H1 (cell line): ENCODE results near the gene COX6A2. TPM values are rescaled to one million over a fixed set of nuclear protein-coding genes. Genes with fewer than 3 reads are reported as not detected.

Experiments used
- CTCF ChIA-PET: fragments of 300-600 bp; sonication (Branson Sonifier 250); formaldehyde crosslinking; loops from one replicate; lab custom pipeline; 2021; ENCODE audit not compliant: partially characterized antibody; lab: Charles Lee
- POLR2A ChIA-PET: fragments of 300-600 bp; sonication (Branson Sonifier 250); formaldehyde crosslinking; loops from one replicate; lab custom pipeline; 2021; ENCODE audit warnings: inconsistent platforms; ENCODE audit not compliant: partially characterized antibody; lab: Charles Lee
- DNase-seq, 2 experiments: peaks; one replicate each; pipeline versions ENCODE4 v3.0.0 to v3.0.0-alpha.2; 2010 to 2022; ENCODE audit warnings: low spot score in 2 of 2, low read depth in 1 of 2, mixed read lengths in 1 of 2
- FAIRE-seq: peaks from 2 replicates; lab custom pipeline; 2011; peaks lifted over from hg19 to GRCh38; lab: Jason Lieb, UNC
- H2AFZ ChIP-seq: 2 replicates; pipeline ENCODE4 v1.8.1; 2012; ENCODE audit warnings: low read length, inconsistent platforms
- H2AK5ac ChIP-seq: 2 replicates; pipeline ENCODE4 v1.6.1; 2013; ENCODE audit warnings: low read depth, low read length
- H2BK120ac ChIP-seq: replicated peaks from 2 replicates; pipeline ENCODE3; 2013; ENCODE audit warnings: low read depth, low read length, inconsistent platforms
- H2BK12ac ChIP-seq: 2 replicates; pipeline ENCODE4 v1.6.1; 2013; ENCODE audit warnings: low read depth, low read length
- H2BK15ac ChIP-seq: 2 replicates; pipeline ENCODE4 v1.6.1; 2013; ENCODE audit warnings: low read length
- H2BK20ac ChIP-seq: 2 replicates; pipeline ENCODE4 v1.6.1; 2013; ENCODE audit warnings: low read length
- H2BK5ac ChIP-seq: 2 replicates; pipeline ENCODE4 v1.6.1; 2013; ENCODE audit warnings: low read depth, low read length
- H3K14ac ChIP-seq: 2 replicates; pipeline ENCODE4 v1.6.1; 2013; ENCODE audit warnings: inconsistent platforms; ENCODE audit not compliant: insufficient read length
- H3K18ac ChIP-seq: 2 replicates; pipeline ENCODE4 v1.6.1; 2013; ENCODE audit warnings: low read length; ENCODE audit errors: extremely low read depth
- H3K23ac ChIP-seq: 2 replicates; pipeline ENCODE4 v1.6.1; 2013; ENCODE audit warnings: inconsistent platforms; ENCODE audit not compliant: insufficient read length
- H3K23me2 ChIP-seq: 2 replicates; pipeline ENCODE4 v1.6.1; 2013; ENCODE audit warnings: low read depth, low read length
- H3K27ac ChIP-seq: 2 replicates; pipeline ENCODE4 v1.6.1; 2011; ENCODE audit warnings: low read depth, low read length, inconsistent platforms
- H3K27me3 ChIP-seq, 4 experiments: replicated peaks in 1 of 4; 1 replicate in 1 of 4; 2 replicates in 3 of 4; pipeline versions ENCODE4 v1.6.1 to v1.8.1; 2011 to 2013; ENCODE audit warnings: low read length in 3 of 4, mild to moderate bottlenecking in 3 of 4, inconsistent platforms in 2 of 4, mixed read lengths in 2 of 4, moderate library complexity in 1 of 4; ENCODE audit not compliant: control insufficient read depth in 3 of 4, insufficient read depth in 3 of 4; ENCODE audit errors: extremely low read depth in 1 of 4
- H3K36me3 ChIP-seq, 4 experiments: 2 replicates each; pipeline versions ENCODE4 v1.6.1 to v1.8.1; 2011 to 2013; ENCODE audit warnings: mild to moderate bottlenecking in 4 of 4, low read length in 3 of 4, moderate library complexity in 2 of 4, control low read depth in 1 of 4, inconsistent platforms in 1 of 4; ENCODE audit not compliant: insufficient read depth in 4 of 4, control insufficient read depth in 2 of 4
- H3K4ac ChIP-seq: replicated peaks from 2 replicates; pipeline ENCODE3; 2013; ENCODE audit warnings: low read length, low read depth, mixed read lengths, inconsistent platforms; ENCODE audit not compliant: insufficient read length
- H3K4me1 ChIP-seq, 4 experiments: replicated peaks in 1 of 4; 1 replicate in 1 of 4; 2 replicates in 3 of 4; pipeline versions ENCODE4 v1.6.1 to v1.8.1; 2011 to 2013; ENCODE audit warnings: low read length in 3 of 4, inconsistent platforms in 2 of 4, mixed read lengths in 1 of 4; ENCODE audit not compliant: insufficient read depth in 4 of 4, control insufficient read depth in 3 of 4
- H3K4me2 ChIP-seq, 2 experiments: 2 replicates each; pipeline versions ENCODE4 v1.6.1 to v1.8.1; 2011 to 2013; ENCODE audit warnings: low read depth in 2 of 2, low read length in 2 of 2, control low read depth in 1 of 2, inconsistent platforms in 1 of 2, mild to moderate bottlenecking in 1 of 2; ENCODE audit not compliant: insufficient read depth in 1 of 2
- H3K4me3 ChIP-seq, 4 experiments: fragments of 200-600, 300-600 bp in 1 of 4; sonication (generic), shearing (Covaris generic), sonication (Bioruptor Twin) in 1 of 4; 2 replicates each; pipeline versions ENCODE4 v1.5.1 to v1.8.1; 2011 to 2016; ENCODE audit warnings: low read length in 4 of 4, low read depth in 3 of 4, control low read depth in 2 of 4, inconsistent platforms in 2 of 4, mild to moderate bottlenecking in 2 of 4, mixed read lengths in 1 of 4, moderate library complexity in 1 of 4; ENCODE audit not compliant: insufficient read depth in 2 of 4; ENCODE audit errors: extremely low read depth in 1 of 4
- H3K56ac ChIP-seq: replicated peaks from 2 replicates; pipeline ENCODE3; 2013; ENCODE audit warnings: low read depth, mild to moderate bottlenecking, mixed read lengths, low read length, inconsistent platforms; ENCODE audit not compliant: insufficient read length
- H3K79me1 ChIP-seq: 2 replicates; pipeline ENCODE4 v1.6.1; 2013; ENCODE audit warnings: low read depth, low read length, control low read depth
- H3K79me2 ChIP-seq, 2 experiments: 2 replicates each; pipeline versions ENCODE4 v1.6.1 to v1.8.1; 2012 to 2013; ENCODE audit warnings: low read length in 2 of 2, mild to moderate bottlenecking in 2 of 2, inconsistent platforms in 1 of 2; ENCODE audit not compliant: insufficient read depth in 2 of 2, control insufficient read depth in 1 of 2
- H3K9ac ChIP-seq, 4 experiments: replicated peaks in 1 of 4; 1 replicate in 1 of 4; 2 replicates in 3 of 4; pipeline versions ENCODE4 v1.6.1 to v1.8.1; 2011 to 2013; ENCODE audit warnings: low read depth in 3 of 4, low read length in 3 of 4, control low read depth in 2 of 4, mild to moderate bottlenecking in 2 of 4, moderate library complexity in 2 of 4, inconsistent platforms in 1 of 4; ENCODE audit errors: extremely low read depth in 1 of 4
- H3K9me3 ChIP-seq, 2 experiments: 2 replicates each; pipeline versions ENCODE4 v1.6.1 to v1.8.1; 2012 to 2013; ENCODE audit warnings: mild to moderate bottlenecking in 2 of 2, moderate library complexity in 2 of 2, control low read depth in 1 of 2, inconsistent platforms in 1 of 2, low read depth in 1 of 2, low read length in 1 of 2, mixed read lengths in 1 of 2; ENCODE audit not compliant: insufficient read depth in 2 of 2
- H4K20me1 ChIP-seq, 2 experiments: replicated peaks in 1 of 2; 2 replicates each; pipeline versions ENCODE3 to v1.8.1; 2011 to 2013; ENCODE audit warnings: inconsistent platforms in 2 of 2, low read length in 2 of 2, mild to moderate bottlenecking in 1 of 2; ENCODE audit not compliant: insufficient read depth in 2 of 2, control insufficient read depth in 1 of 2
- H4K5ac ChIP-seq: 2 replicates; pipeline ENCODE4 v1.6.1; 2013; ENCODE audit warnings: low read length, low read depth, mixed read lengths, inconsistent platforms; ENCODE audit not compliant: insufficient read length
- H4K8ac ChIP-seq: 2 replicates; pipeline ENCODE4 v1.8.0; 2013; ENCODE audit warnings: mild to moderate bottlenecking, moderate library complexity, low read length, inconsistent platforms; ENCODE audit not compliant: insufficient read depth; ENCODE audit errors: extremely low read depth
- H4K91ac ChIP-seq: replicated peaks from 2 replicates; pipeline ENCODE3; 2013; ENCODE audit warnings: low read length, mixed read lengths, inconsistent platforms; ENCODE audit not compliant: insufficient read length
- CTCF ChIP-seq, 3 experiments: IDR thresholded peaks; 1 replicate in 2 of 3; 2 replicates in 1 of 3; pipeline versions ENCODE4 v1.5.1 to v1.6.1; 2011; ENCODE audit warnings: low read length in 3 of 3, mild to moderate bottlenecking in 3 of 3, inconsistent platforms in 2 of 3, low read depth in 1 of 3, moderate library complexity in 1 of 3; ENCODE audit not compliant: insufficient read depth in 1 of 3; ENCODE audit errors: control extremely low read depth in 1 of 3
- EZH2 ChIP-seq: fragments of 200-600 bp; sonication (generic); IDR thresholded peaks from 2 replicates; pipeline ENCODE4 v1.7.1; 2012; ENCODE audit warnings: low read depth, mild to moderate bottlenecking, moderate library complexity, low read length, inconsistent platforms; ENCODE audit not compliant: severe bottlenecking
- JUN ChIP-seq: IDR thresholded peaks from 2 replicates; pipeline ENCODE4 v1.6.1; 2011; ENCODE audit warnings: low read depth, mild to moderate bottlenecking, improper control_type of control experiment, low read length
- JUND ChIP-seq: IDR thresholded peaks from 2 replicates; pipeline ENCODE4 v1.6.1; 2011; ENCODE audit warnings: mild to moderate bottlenecking, improper control_type of control experiment, low read length
- RFX5 ChIP-seq: IDR thresholded peaks from 2 replicates; pipeline ENCODE4 v1.6.1; 2011; ENCODE audit warnings: low read depth, low read length, improper control_type of control experiment, borderline replicate concordance
- SUZ12 ChIP-seq: fragments of 200-600 bp; sonication (generic); IDR thresholded peaks from 2 replicates; pipeline ENCODE4 v1.6.1; 2012; ENCODE audit warnings: mild to moderate bottlenecking, inconsistent platforms, low read length, moderate library complexity, mixed read lengths
- TAF7 ChIP-seq: optimal IDR thresholded peaks from 2 replicates; pipeline ENCODE3; 2011; ENCODE audit warnings: low read depth, mild to moderate bottlenecking, inconsistent platforms, low read length, moderate library complexity, borderline replicate concordance
- WGBS, 2 experiments: shearing (Covaris generic) in 1 of 2; methylation state at CpG; one replicate each; pipeline versions ENCODE4 v1.1.6 to v1.1.7; 2013 to 2015; ENCODE audit warnings: low lambda C conversion rate in 2 of 2, mixed read lengths in 2 of 2, inconsistent platforms in 1 of 2, low coverage in 1 of 2, missing lambda C conversion rate in 1 of 2; ENCODE audit not compliant: insufficient replicate concordance in 2 of 2, insufficient coverage in 1 of 2, insufficient read length in 1 of 2; ENCODE audit errors: extremely low coverage in 1 of 2, missing lambda C conversion rate in 1 of 2; 5-methylcytosine and 5-hydroxymethylcytosine counted together
- polyA plus RNA-seq, 7 experiments: library from polyadenylated mRNA; depleted of rRNA in 3 of 7; stranded (reverse) in 5 of 7; unstranded in 2 of 7; fragments of >200 nt in 5 of 7; fragments of 200-250 nt in 2 of 7; gene quantifications; 1 replicate in 5 of 7; 2 replicates in 1 of 7; 4 replicates in 1 of 7; pipeline versions ENCODE4 v1.2.1 to v1.2.3, GENCODE V29; 2011 to 2013; ENCODE audit warnings: missing spikeins in 2 of 7, mixed read lengths in 2 of 7
- total RNA-seq: library from RNA; stranded (reverse); fragmentation: NEBNext Ultra II Directional; extraction: Animal tissue kit (Norgen Biotek cat#: 25700); gene quantifications from 2 replicates; pipeline ENCODE4 v1.2.1, GENCODE V29; 2021
- TF ChIP-seq, protein P1 (sequence below): IDR thresholded peaks from 2 replicates; pipeline ENCODE4 v1.6.1; 2012; ENCODE audit warnings: low read length, inconsistent platforms
- TF ChIP-seq, protein P2 (sequence below): IDR thresholded peaks from 2 replicates; pipeline ENCODE4 v1.6.1; 2011; ENCODE audit warnings: low read depth, mild to moderate bottlenecking, low read length; ENCODE audit not compliant: insufficient read depth

The COX6A2 gene
- total and polyA plus RNA-seq, 2 of the 8 experiments (the other 6 are each of a cell fraction or from before 2014, with no cell fraction given), result 0.79 TPM; not detected in 1

- H2BK120ac ChIP-seq, result no peak overlapping the region
- H3K4me1 ChIP-seq, result no peaks in the 10 kb centered on the region
- H3K18ac ChIP-seq, result no peak overlapping the region
- no peak overlapping the region for H3K4me3 ChIP-seq
- H3K4me2 ChIP-seq, result no peak overlapping the region
- WGBS, 2 experiments, result 85% methylated on average over 5 of the region's 5 CpGs; no CpG with 5 or more reads in 1 of the 2 experiments
- no peak for DNase-seq
- no peak overlapping the region for H4K8ac ChIP-seq
- ChIA-PET POLR2A (no interaction called here), CTCF (no interaction called here)
- H2BK5ac ChIP-seq, result no peak overlapping the region
- no peak overlapping the region for H3K9ac ChIP-seq
- no peak overlapping the region for H2AK5ac ChIP-seq
- no peaks in the 10 kb centered on the region for H3K9me3 ChIP-seq
- H4K20me1 ChIP-seq, result no peaks in the 10 kb centered on the region
- H3K23ac ChIP-seq, result no peak overlapping the region
- H3K27me3 ChIP-seq, result no peaks in the 10 kb centered on the region; a peak in 2 of 7 replicates
- no peak overlapping the region for H3K27ac ChIP-seq
- H2AFZ ChIP-seq, result no peak overlapping the region
- no peak overlapping the region for H4K5ac ChIP-seq
- H2BK15ac ChIP-seq, result no peak overlapping the region
- no peaks in the 10 kb centered on the region for H3K79me1 ChIP-seq
- H3K79me2 ChIP-seq, result no peaks in the 10 kb centered on the region
- peaks cover 2% of the 10 kb centered on the region; the same call in 1 of the 2 replicates for H3K23me2 ChIP-seq
- no peak overlapping the region for H2BK12ac ChIP-seq
- no peak overlapping the region for H3K14ac ChIP-seq
- no peak overlapping the region for H3K4ac ChIP-seq
- no peak overlapping the region for H3K56ac ChIP-seq
- H2BK20ac ChIP-seq, result no peak overlapping the region
- no peaks in the 10 kb centered on the region for H3K36me3 ChIP-seq
- H4K91ac ChIP-seq, result no peak overlapping the region
- FAIRE-seq, result no peak
- TF ChIP-seq EZH2 (no peak), JUN (no peak), JUND (no peak), SUZ12 (no peak), TAF7 (no peak), RFX5 (no peak), CTCF (IDR thresholded peaks at IDR 0.05; ENCODE audit: control extremely low read depth in 1 of 3, insufficient read depth in 1 of 3, low read depth in 1 of 3, low read length in 3 of 3) (no peak)
- TF ChIP-seq, protein P1, sequence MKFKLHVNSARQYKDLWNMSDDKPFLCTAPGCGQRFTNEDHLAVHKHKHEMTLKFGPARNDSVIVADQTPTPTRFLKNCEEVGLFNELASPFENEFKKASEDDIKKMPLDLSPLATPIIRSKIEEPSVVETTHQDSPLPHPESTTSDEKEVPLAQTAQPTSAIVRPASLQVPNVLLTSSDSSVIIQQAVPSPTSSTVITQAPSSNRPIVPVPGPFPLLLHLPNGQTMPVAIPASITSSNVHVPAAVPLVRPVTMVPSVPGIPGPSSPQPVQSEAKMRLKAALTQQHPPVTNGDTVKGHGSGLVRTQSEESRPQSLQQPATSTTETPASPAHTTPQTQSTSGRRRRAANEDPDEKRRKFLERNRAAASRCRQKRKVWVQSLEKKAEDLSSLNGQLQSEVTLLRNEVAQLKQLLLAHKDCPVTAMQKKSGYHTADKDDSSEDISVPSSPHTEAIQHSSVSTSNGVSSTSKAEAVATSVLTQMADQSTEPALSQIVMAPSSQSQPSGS, result no peak
- TF ChIP-seq, protein P2, sequence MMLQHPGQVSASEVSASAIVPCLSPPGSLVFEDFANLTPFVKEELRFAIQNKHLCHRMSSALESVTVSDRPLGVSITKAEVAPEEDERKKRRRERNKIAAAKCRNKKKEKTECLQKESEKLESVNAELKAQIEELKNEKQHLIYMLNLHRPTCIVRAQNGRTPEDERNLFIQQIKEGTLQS, result no peak
These were observed 10.2 kb downstream of the COX6A2 start for GRCh38 chr16:31417916-31418315.
